Mucosa of gallbladder (tissue), 1 donor: ENCODE data around the gene DFFA. TPM values are rescaled to one million over a fixed set of nuclear protein-coding genes. Genes with fewer than 3 reads are reported as not detected.
"Not testable (repeated sequence)": the region's sequence is repeated elsewhere in the genome, so short reads cannot be mapped to it uniquely, and the experiment has no call there.

Source experiments
- DNase-seq: peaks from one replicate; pipeline ENCODE4 v3.0.0-alpha.2; 2020; ENCODE audit warnings: low spot score
- total RNA-seq: library from RNA; stranded (reverse); gene quantifications from one replicate; pipeline ENCODE4 v1.2.1, GENCODE V29; 2021
- donor health status: DM: no; HTN: no; CAD: no.

DFFA gene
- total RNA-seq, 1 donor from 2014 or later = 39.0 TPM

- DNase-seq = peak; percentile 94
Observed at GRCh38 chr1:10430216-10431069, 41.9 kb downstream of the DFFA start, which contains the start of gene CENPS. TSS of gene CENPS (plus strand) at chr1:10430433. CDS start at chr1:10430518, 85 bp downstream.

- DNase-seq = no peak
Observed at GRCh38 chr1:10429868-10430215, 42.5 kb downstream of the DFFA start.

- no peak for DNase-seq
Observed at GRCh38 chr1:10428984-10429383, 43.3 kb downstream of the DFFA start.

GRCh38 chr1:10426535-10426848, 45.8 kb downstream of the DFFA start:
- DNase-seq = not testable (repeated sequence)

GRCh38 chr1:10425826-10426534, 46.3 kb downstream of the DFFA start:
- DNase-seq = not testable (repeated sequence)

- DNase-seq = peak; percentile 27
Observed at GRCh38 chr1:10424651-10425050, 47.7 kb downstream of the DFFA start.

GRCh38 chr1:10424034-10424433, 48.3 kb downstream of the DFFA start:
- peak; percentile 31 for DNase-seq

GRCh38 chr1:10421637-10422036, 50.7 kb downstream of the DFFA start:
- DNase-seq = no peak

GRCh38 chr1:10419351-10419750, 53.0 kb downstream of the DFFA start:
- no peak for DNase-seq

- not testable (repeated sequence) for DNase-seq
Observed at GRCh38 chr1:10418741-10419140, 53.6 kb downstream of the DFFA start.

- not testable (repeated sequence) for DNase-seq
Observed at GRCh38 chr1:10415967-10416366, 56.4 kb downstream of the DFFA start.

- peak; percentile 39 for DNase-seq
Observed at GRCh38 chr1:10415211-10415930, 57.0 kb downstream of the DFFA start.

- no peak for DNase-seq
Observed at GRCh38 chr1:10407201-10407600, 65.1 kb downstream of the DFFA start.

Other genes with a start within 250 kb of the DFFA start
- 165 TPM for gene PGD, start 73.5 kb downstream of the DFFA start, total RNA-seq
- gene CENPS, start 42.1 kb downstream of the DFFA start, total RNA-seq = 27.9 TPM
- 0.66 TPM for gene CORT, start 22.5 kb downstream of the DFFA start, total RNA-seq
- 25.6 TPM for gene PEX14, start 2.4 kb upstream of the DFFA start, total RNA-seq